Motor neuron (in vitro differentiated cells): ENCODE measurements around the gene DHFR2. TPM values are rescaled to one million over a fixed set of nuclear protein-coding genes. Genes with fewer than 3 reads are reported as not detected.
"Not testable (repeated sequence)": the region's sequence is repeated elsewhere in the genome, so short reads cannot be mapped to it uniquely, and the experiment has no call there.

Experiments
- ATAC-seq, 8 experiments: fragments of 200-7000 bp; cut with Tn5 transposase; replicated peaks in 6 of 8; 2 replicates each; pipeline ENCODE4 v1.8.0; 2021; ENCODE audit warnings: mild to moderate bottlenecking in 8 of 8, moderate library complexity in 8 of 8
- H3K27ac ChIP-seq, 2 donors: fragments of 250-450 bp; sonication (Bioruptor Pico); 2 replicates each; pipeline ENCODE4 v1.9.0; 2021; ENCODE audit warnings: antibody characterized with exemption in 2 of 2, mild to moderate bottlenecking in 2 of 2, moderate library complexity in 1 of 2
- H3K4me1 ChIP-seq, 2 donors: fragments of 250-450 bp; sonication (Bioruptor Pico); replicated peaks in 1 of 2; 2 replicates each; pipeline ENCODE4 v1.6.1; 2021; ENCODE audit warnings: antibody characterized with exemption in 2 of 2, mild to moderate bottlenecking in 2 of 2, moderate library complexity in 1 of 2
- H3K4me3 ChIP-seq, 5 donors: fragments of 250-450 bp; sonication (Bioruptor Pico); 2 replicates each; pipeline ENCODE4 v1.9.0; 2021; ENCODE audit warnings: antibody characterized with exemption in 5 of 5, mild to moderate bottlenecking in 5 of 5, moderate library complexity in 4 of 5
- WGBS, 10 experiments: fragments of 450-650 bp; shearing (Covaris generic); methylation state at CpG; one replicate each; pipeline ENCODE4 v1.0.0; 2022; 5-methylcytosine and 5-hydroxymethylcytosine counted together
- in situ Hi-C, 9 experiments: fragments of 400-800 bp; cut with MboI; loops; one replicate each; pipeline ENCODE4 v1.15.0; 2021; ENCODE audit warnings: low sequenced_read_pairs in 9 of 9, low pct_unique_long_range_greater_than_20kb in 2 of 9; ENCODE audit not compliant: unreplicated experiment in 9 of 9
- total RNA-seq, 8 experiments: library from RNA; unstranded; fragments of 300-600 nt; gene quantifications; 2 replicates each; pipeline versions ENCODE4 v1.2.3 to v1.2.4, GENCODE V29; 2022

The DHFR2 gene
- total RNA-seq = 10 to 100 TPM in 2 of 8 experiments, 1 to 10 TPM in 6; 4.5 to 12.5 (median 7.9) TPM

- 0 to 3% (median 0%) methylated on average over 1 to 27 of the region's 52 CpGs for WGBS, 10 experiments
- H3K4me1 ChIP-seq = peaks cover 4 to 11% of the 10 kb centered on the region in 2 donors
- in situ Hi-C loops = loop anchor here in 1 of 9 experiments (10.0 kb wide), 1 partner anchor 58 kb away; no protein-coding TSS in a partner anchor
- peak within 1 kb of the TSS; percentile 63 to 97 (median 92) for H3K4me3 ChIP-seq
- H3K27ac ChIP-seq = peak within 1 kb of the TSS; percentile 96 to 99
- ATAC-seq = peak; percentile 91 to 97 (median 96)
Observed at GRCh38 chr3:94062513-94063404, at the start of gene DHFR2, which contains the start of gene NSUN3. DHFR2 (minus strand) TSS chr3:94062916; CDS start chr3:94061511, 1,405 bp downstream. NSUN3 (plus strand) TSS chr3:94063061; CDS start chr3:94063127, 66 bp downstream.

GRCh38 chr3:94110854-94111253 is 48.1 kb upstream of the DHFR2 start:
- Histone ChIP-seq H3K4me1 (no peaks in the 10 kb centered on the region), H3K4me3 (no peak overlapping the region), H3K27ac (no peak overlapping the region)
- ATAC-seq = no peak
- in situ Hi-C loops = no loop called here

GRCh38 chr3:94110232-94110631 is 47.5 kb upstream of the DHFR2 start:
- H3K27ac ChIP-seq, H3K4me3 ChIP-seq, ATAC-seq, in situ Hi-C loops, H3K4me1 ChIP-seq: not testable (repeated sequence)

GRCh38 chr3:94106268-94106667 is 43.6 kb upstream of the DHFR2 start:
- in situ Hi-C loops = no loop called here
- WGBS, 10 experiments = 73 to 100% (median 93%) methylated on average over 2 to 5 of the region's 5 CpGs
- ATAC-seq = no peak
- Histone ChIP-seq H3K4me3 (no peak overlapping the region), H3K27ac (no peak overlapping the region), H3K4me1 (no peaks in the 10 kb centered on the region)

GRCh38 chr3:94101860-94102259 is 39.1 kb upstream of the DHFR2 start:
- in situ Hi-C loops = no loop called here
- no peak for ATAC-seq
- 41 to 92% (median 73%) methylated on average over 3 to 4 of the region's 4 CpGs; no CpG with 5 or more reads in 1 of the 10 experiments for WGBS, 10 experiments
- H3K27ac ChIP-seq = no peak overlapping the region
- H3K4me3 ChIP-seq = no peak overlapping the region
- no peaks in the 10 kb centered on the region for H3K4me1 ChIP-seq

GRCh38 chr3:94099311-94099710 is 36.6 kb upstream of the DHFR2 start:
- Histone ChIP-seq H3K4me1 (no peaks in the 10 kb centered on the region), H3K4me3 (no peak overlapping the region), H3K27ac (no peak overlapping the region)
- ATAC-seq = no peak
- 80 to 100% (median 96%) methylated on average over 1 of the region's 1 CpG; no CpG with 5 or more reads in 2 of the 10 experiments for WGBS, 10 experiments
- in situ Hi-C loops = no loop called here

GRCh38 chr3:94098452-94098851 is 35.7 kb upstream of the DHFR2 start:
- 63 to 100% (median 86%) methylated on average over 1 to 3 of the region's 3 CpGs; no CpG with 5 or more reads in 1 of the 10 experiments for WGBS, 10 experiments
- in situ Hi-C loops = no loop called here
- H3K4me1 ChIP-seq = no peaks in the 10 kb centered on the region
- H3K27ac ChIP-seq = no peak overlapping the region
- ATAC-seq = no peak
- no peak overlapping the region for H3K4me3 ChIP-seq

GRCh38 chr3:94095111-94095510 is 32.4 kb upstream of the DHFR2 start:
- in situ Hi-C loops = no loop called here
- H3K27ac ChIP-seq = no peak overlapping the region
- no peaks in the 10 kb centered on the region for H3K4me1 ChIP-seq
- ATAC-seq = no peak
- no peak overlapping the region for H3K4me3 ChIP-seq
- WGBS, 10 experiments = 88 to 100% (median 100%) methylated on average over 2 of the region's 2 CpGs; no CpG with 5 or more reads in 7 of the 10 experiments

GRCh38 chr3:94093151-94093550 is 30.4 kb upstream of the DHFR2 start:
- WGBS, 10 experiments = 80 to 100% (median 87%) methylated on average over 1 of the region's 1 CpG; no CpG with 5 or more reads in 6 of the 10 experiments

GRCh38 chr3:94092086-94092485 is 29.4 kb upstream of the DHFR2 start:
- WGBS, 10 experiments = 71 to 100% (median 95%) methylated on average over 1 of the region's 1 CpG; no CpG with 5 or more reads in 2 of the 10 experiments
- Histone ChIP-seq H3K4me1 (no peaks in the 10 kb centered on the region), H3K27ac (no peak overlapping the region), H3K4me3 (no peak overlapping the region)
- in situ Hi-C loops = no loop called here
- ATAC-seq = no peak

More at GRCh38 chr3:94093151-94093550, 30.4 kb upstream of the DHFR2 start:
- ATAC-seq = peak in 2 of 8 experiments; percentile 29 to 91
- H3K4me3 ChIP-seq = no peak overlapping the region
- H3K4me1 ChIP-seq = no peaks in the 10 kb centered on the region
- H3K27ac ChIP-seq = no peak overlapping the region
- in situ Hi-C loops = no loop called here

- in situ Hi-C loops = no loop called here
- WGBS, 10 experiments = 80 to 100% (median 100%) methylated on average over 1 of the region's 1 CpG; no CpG with 5 or more reads in 4 of the 10 experiments
- no peak for ATAC-seq
- no peak overlapping the region for H3K4me3 ChIP-seq
- H3K4me1 ChIP-seq = no peaks in the 10 kb centered on the region
- no peak overlapping the region for H3K27ac ChIP-seq
Observed at GRCh38 chr3:94089126-94089525, 26.4 kb upstream of the DHFR2 start.

GRCh38 chr3:94083261-94083660 is 20.5 kb upstream of the DHFR2 start:
- H3K27ac ChIP-seq = no peak overlapping the region
- H3K4me3 ChIP-seq = no peak overlapping the region
- peaks cover 0 to 8% of the 10 kb centered on the region in 2 donors for H3K4me1 ChIP-seq
- 85 to 100% (median 94%) methylated on average over 1 to 4 of the region's 4 CpGs; no CpG with 5 or more reads in 1 of the 10 experiments for WGBS, 10 experiments
- peak in 1 of 8 experiments; percentile 25 for ATAC-seq
- in situ Hi-C loops = no loop called here

GRCh38 chr3:94082391-94082937 is 19.7 kb upstream of the DHFR2 start:
- in situ Hi-C loops = no loop called here
- Histone ChIP-seq H3K27ac (no peak overlapping the region), H3K4me3 (no peak overlapping the region), H3K4me1 (peaks cover 0 to 8% of the 10 kb centered on the region in 2 donors)
- peak in 5 of 8 experiments; percentile 40 to 83 (median 54) for ATAC-seq
- WGBS, 10 experiments = 71 to 100% (median 82%) methylated on average over 1 to 8 of the region's 8 CpGs
